AG09319 (cell line): Measurements from ENCODE around the gene CLIP2.
"Not testable (repeated sequence)": the region's sequence is repeated elsewhere in the genome, so short reads cannot be mapped to it uniquely, and the experiment has no call there.

Experiments
- DNase-seq: peaks from one replicate; pipeline ENCODE4 v3.0.0-alpha.2; 2010; ENCODE audit warnings: low read depth; ENCODE audit errors: extremely low read depth
- CTCF ChIP-seq: IDR thresholded peaks from 2 replicates; pipeline ENCODE4 v1.5.1; 2011; ENCODE audit warnings: low read depth, mild to moderate bottlenecking, inconsistent platforms, low read length, moderate library complexity

Gene CLIP2

GRCh38 chr7:74289018-74289658, at the start of gene CLIP2:
Gene CLIP2, plus strand, starts transcription at chr7:74289407. Its CDS starts 28,140 bp downstream, at chr7:74317547.
- TF ChIP-seq CTCF: no peak
- DNase-seq: peak; percentile 28

DNA sequence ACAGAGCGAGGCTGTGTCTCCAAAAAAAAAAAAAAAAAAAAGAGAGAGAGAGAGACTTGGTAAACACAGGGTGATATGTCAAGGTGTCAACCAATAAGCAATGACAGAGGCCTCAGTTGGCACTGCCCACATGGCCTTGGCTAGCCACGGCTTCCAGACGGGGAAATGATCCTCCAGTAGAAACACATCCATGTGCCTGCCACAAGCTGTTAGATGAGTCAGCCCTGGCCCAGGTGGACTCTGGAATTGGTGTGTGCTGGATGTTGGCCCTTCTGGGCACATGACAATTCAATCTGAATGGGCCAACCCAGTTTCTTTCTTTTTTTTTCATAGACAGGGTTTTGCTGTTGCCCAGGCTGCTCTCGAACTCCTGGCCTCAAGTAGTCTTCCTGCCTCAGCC, 48.7 kb upstream of the CLIP2 start:
- TF ChIP-seq CTCF: no peak
- DNase-seq: no peak

- no peak for DNase-seq
- no peak for TF ChIP-seq CTCF
Observed at GRCh38 chr7:74242122-74242443, 47.1 kb upstream of the CLIP2 start.

DNA sequence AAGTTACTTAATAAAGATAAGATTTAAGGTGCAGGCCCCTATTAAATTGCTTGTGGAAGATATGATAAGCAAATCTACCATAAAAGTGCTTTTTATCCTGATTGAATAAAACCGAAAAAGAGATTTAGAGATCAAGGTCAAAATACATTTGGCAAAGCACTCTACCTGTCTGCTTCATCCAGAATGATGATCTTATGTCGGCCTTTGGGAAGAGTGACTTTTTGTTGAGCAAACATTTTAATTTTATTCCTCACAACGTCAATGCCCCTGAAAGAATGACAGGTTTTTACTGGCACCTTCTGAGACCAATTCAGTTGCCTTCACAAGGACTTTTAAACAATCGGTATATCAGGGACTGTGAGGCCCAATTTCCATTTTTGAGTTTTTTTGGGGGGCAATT, 42.7 kb upstream of the CLIP2 start:
- DNase-seq: no peak
- no peak for TF ChIP-seq CTCF

- DNase-seq: no peak
- no peak for TF ChIP-seq CTCF
Observed at GRCh38 chr7:74248156-74248555, 41.1 kb upstream of the CLIP2 start.

DNA sequence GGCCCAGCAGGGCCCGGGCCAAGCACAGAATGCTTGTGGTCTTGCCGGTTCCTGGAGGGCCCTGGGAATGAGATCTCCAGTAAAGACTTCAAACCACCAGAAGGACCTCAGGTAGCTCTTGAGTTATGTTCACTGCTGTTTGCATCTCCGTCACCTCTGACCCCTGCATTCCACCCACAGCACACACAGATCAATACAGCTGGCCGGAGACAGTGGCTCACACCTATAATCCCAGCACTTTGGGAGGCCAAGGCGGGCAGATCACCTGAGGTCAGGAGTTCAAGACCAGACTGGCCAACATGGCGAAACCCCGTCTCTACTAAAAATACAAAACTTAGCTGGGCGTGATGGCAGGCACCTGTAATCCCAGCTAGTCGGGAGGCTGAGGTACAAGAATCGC, 40.1 kb upstream of the CLIP2 start:
- DNase-seq: not testable (repeated sequence)

- DNase-seq: no peak
- TF ChIP-seq CTCF: no peak
Observed at GRCh38 chr7:74252893-74253292, 36.3 kb upstream of the CLIP2 start.

DNA sequence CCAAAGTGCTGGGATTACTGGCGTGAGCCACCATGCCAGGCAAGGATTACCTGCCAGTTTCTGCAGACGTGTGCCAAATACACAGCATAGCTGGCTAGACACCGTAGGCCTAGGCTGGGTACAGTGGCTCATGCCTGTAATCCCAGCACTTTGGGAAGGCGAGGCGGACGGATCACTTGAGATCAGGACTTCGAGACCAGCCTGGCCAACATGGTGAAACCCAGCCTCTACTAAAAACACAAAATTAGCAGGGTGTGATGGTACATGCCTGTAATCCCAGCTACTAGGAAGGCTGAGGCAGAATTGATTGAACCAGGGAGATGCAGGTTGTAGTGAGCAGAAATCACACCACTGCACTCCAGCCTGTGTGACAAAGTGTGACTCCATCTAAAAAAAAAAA, 35.9 kb upstream of the CLIP2 start:
- no peak for DNase-seq
- no peak for TF ChIP-seq CTCF
